Tibial nerve (tissue), 4 donors: ENCODE measurements around the gene ZNF358. TPM values are rescaled to one million over a fixed set of nuclear protein-coding genes. Genes with fewer than 3 reads are reported as not detected.
"Not testable (repeated sequence)": the region's sequence is repeated elsewhere in the genome, so short reads cannot be mapped to it uniquely, and the experiment has no call there.

Experiments used
- DNase-seq, 2 donors: peaks; one replicate each; pipeline ENCODE4 v3.0.0-alpha.2; 2019; ENCODE audit warnings: low spot score in 2 of 2
- H3K27ac ChIP-seq, 4 donors: fragments of 200-600 bp; sonication (generic) in 3 of 4; one replicate each; pipeline ENCODE4 v1.5.1; 2017 to 2019; ENCODE audit warnings: mild to moderate bottlenecking in 1 of 4
- H3K27me3 ChIP-seq, 2 donors: fragments of 200-600 bp; sonication (generic) in 1 of 2; one replicate each; pipeline versions ENCODE4 v1.5.1 to v1.6.0; 2017 to 2019
- H3K36me3 ChIP-seq, 3 donors: fragments of 200-600 bp; sonication (generic); one replicate each; pipeline ENCODE4 v1.5.1; 2018 to 2019
- H3K4me1 ChIP-seq, 4 donors: fragments of 200-600 bp; sonication (generic) in 3 of 4; one replicate each; pipeline ENCODE4 v1.5.1; 2017 to 2019
- H3K4me3 ChIP-seq, 4 donors: fragments of 200-600 bp; sonication (generic) in 3 of 4; one replicate each; pipeline ENCODE4 v1.5.1; 2017 to 2019; ENCODE audit warnings: mild to moderate bottlenecking in 1 of 4, moderate library complexity in 1 of 4
- H3K9me3 ChIP-seq, 4 donors: fragments of 200-600 bp; sonication (generic) in 3 of 4; one replicate each; pipeline ENCODE4 v1.5.1; 2017 to 2019
- EP300 ChIP-seq, 2 donors: sonication (generic); formaldehyde crosslinking; IDR thresholded peaks; one replicate each; pipeline ENCODE4 v1.6.1; 2017; ENCODE audit warnings: antibody characterized with exemption in 2 of 2, mild to moderate bottlenecking in 1 of 2
- POLR2A ChIP-seq, 2 donors: fragments of 450-650 bp; IDR thresholded peaks; one replicate each; pipeline ENCODE4 v1.6.1; 2017; ENCODE audit warnings: antibody characterized with exemption in 2 of 2, mild to moderate bottlenecking in 2 of 2, moderate library complexity in 2 of 2
- WGBS, 2 donors: methylation state at CpG; one replicate each; pipeline ENCODE4 v1.1.5; 2018; 5-methylcytosine and 5-hydroxymethylcytosine counted together
- total RNA-seq, 4 donors: library from RNA; depleted of rRNA; stranded (reverse); fragments of >200 nt; gene quantifications; one replicate each; pipeline ENCODE4 v1.1.0, GENCODE V29; 2016
- TF ChIP-seq, protein P1 (sequence below), 5 experiments: fragments of 200-600 bp in 3 of 5; fragments of 450-650 bp in 2 of 5; sonication (generic) in 3 of 5; IDR thresholded peaks; one replicate each; pipeline ENCODE4 v1.5.1; 2016 to 2019; ENCODE audit warnings: antibody characterized with exemption in 5 of 5, mild to moderate bottlenecking in 3 of 5, moderate library complexity in 2 of 5

Gene ZNF358
- total RNA-seq, 4 donors from 2014 or later, result 40.0 to 84.0 (median 69.2) TPM

- peak in 1 of 2 donors; percentile 69 for DNase-seq
- peak overlapping the region; percentile 80 to 98 (median 92) for H3K27ac ChIP-seq
- peaks cover 0 to 18% (median 7%) of the 10 kb centered on the region in 4 donors for H3K4me1 ChIP-seq
- H3K36me3 ChIP-seq, result peaks cover 0 to 59% (median 7%) of the 10 kb centered on the region in 3 donors
- no peak for TF ChIP-seq EP300 (IDR thresholded peaks at IDR 0.05)
- TF ChIP-seq, protein P1, sequence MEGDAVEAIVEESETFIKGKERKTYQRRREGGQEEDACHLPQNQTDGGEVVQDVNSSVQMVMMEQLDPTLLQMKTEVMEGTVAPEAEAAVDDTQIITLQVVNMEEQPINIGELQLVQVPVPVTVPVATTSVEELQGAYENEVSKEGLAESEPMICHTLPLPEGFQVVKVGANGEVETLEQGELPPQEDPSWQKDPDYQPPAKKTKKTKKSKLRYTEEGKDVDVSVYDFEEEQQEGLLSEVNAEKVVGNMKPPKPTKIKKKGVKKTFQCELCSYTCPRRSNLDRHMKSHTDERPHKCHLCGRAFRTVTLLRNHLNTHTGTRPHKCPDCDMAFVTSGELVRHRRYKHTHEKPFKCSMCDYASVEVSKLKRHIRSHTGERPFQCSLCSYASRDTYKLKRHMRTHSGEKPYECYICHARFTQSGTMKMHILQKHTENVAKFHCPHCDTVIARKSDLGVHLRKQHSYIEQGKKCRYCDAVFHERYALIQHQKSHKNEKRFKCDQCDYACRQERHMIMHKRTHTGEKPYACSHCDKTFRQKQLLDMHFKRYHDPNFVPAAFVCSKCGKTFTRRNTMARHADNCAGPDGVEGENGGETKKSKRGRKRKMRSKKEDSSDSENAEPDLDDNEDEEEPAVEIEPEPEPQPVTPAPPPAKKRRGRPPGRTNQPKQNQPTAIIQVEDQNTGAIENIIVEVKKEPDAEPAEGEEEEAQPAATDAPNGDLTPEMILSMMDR (IDR thresholded peaks at IDR 0.05), result peak in 2 of 5 experiments; percentile 5 to 16
- WGBS, 2 donors, result 0% methylated on average over 22 to 23 of the region's 27 CpGs
- peak overlapping the region; percentile 64 to 92 (median 82) for H3K4me3 ChIP-seq
- H3K27me3 ChIP-seq, result no peaks in the 10 kb centered on the region
- H3K9me3 ChIP-seq, result no peaks in the 10 kb centered on the region
Observed at GRCh38 chr19:7534531-7535046, 18.7 kb downstream of the ZNF358 start.

- TF ChIP-seq EP300 (IDR thresholded peaks at IDR 0.05) (peak; percentile 95 to 96), POLR2A (IDR thresholded peaks at IDR 0.05) (peak; percentile 57 to 77)
- TF ChIP-seq, protein P1 (IDR thresholded peaks at IDR 0.05), result no peak
- H3K27ac ChIP-seq, result peak within 1 kb of the TSS; percentile 80 to 98 (median 92)
- WGBS, 2 donors, result 0 to 1% methylated on average over 31 to 65 of the region's 76 CpGs
- H3K9me3 ChIP-seq, result no peaks in the 10 kb centered on the region
- peaks cover 0 to 18% (median 7%) of the 10 kb centered on the region in 4 donors for H3K4me1 ChIP-seq
- peaks cover 0 to 59% (median 11%) of the 10 kb centered on the region in 3 donors for H3K36me3 ChIP-seq
- H3K27me3 ChIP-seq, result no peaks in the 10 kb centered on the region
- peak; percentile 90 to 95 for DNase-seq
- peak within 1 kb of the TSS; percentile 64 to 92 (median 82) for H3K4me3 ChIP-seq
Observed at GRCh38 chr19:7535047-7535997, 19.4 kb downstream of the ZNF358 start, which contains the start of gene PNPLA6. PNPLA6 (plus strand) TSS chr19:7535717; CDS start chr19:7535789, 72 bp downstream.

- peaks cover 0 to 59% (median 19%) of the 10 kb centered on the region in 3 donors for H3K36me3 ChIP-seq
- 25 to 26% methylated on average over 19 to 26 of the region's 30 CpGs for WGBS, 2 donors
Observed at GRCh38 chr19:7535998-7536695, 20.2 kb downstream of the ZNF358 start.

GRCh38 chr19:7538990-7539389 lies 23.1 kb downstream of the ZNF358 start:
- not testable (repeated sequence) for H3K27ac ChIP-seq, DNase-seq, H3K27me3 ChIP-seq, H3K9me3 ChIP-seq, H3K4me3 ChIP-seq, H3K4me1 ChIP-seq
- WGBS, 2 donors, result 96 to 99% methylated on average over 5 of the region's 5 CpGs
- H3K36me3 ChIP-seq, result peaks cover 0 to 72% (median 19%) of the 10 kb centered on the region in 3 donors

More at GRCh38 chr19:7535998-7536695, 20.2 kb downstream of the ZNF358 start:
- Histone ChIP-seq H3K4me3 (peak overlapping the region; percentile 64 to 92 (median 82)), H3K9me3 (no peaks in the 10 kb centered on the region), H3K27ac (peak overlapping the region; percentile 80 to 98 (median 92)), H3K4me1 (peaks cover 0 to 18% (median 7%) of the 10 kb centered on the region in 4 donors), H3K27me3 (no peaks in the 10 kb centered on the region)
- TF ChIP-seq POLR2A (IDR thresholded peaks at IDR 0.05) (no peak), EP300 (IDR thresholded peaks at IDR 0.05) (no peak)
- TF ChIP-seq, protein P1 (IDR thresholded peaks at IDR 0.05), result no peak
- no peak for DNase-seq

DNA sequence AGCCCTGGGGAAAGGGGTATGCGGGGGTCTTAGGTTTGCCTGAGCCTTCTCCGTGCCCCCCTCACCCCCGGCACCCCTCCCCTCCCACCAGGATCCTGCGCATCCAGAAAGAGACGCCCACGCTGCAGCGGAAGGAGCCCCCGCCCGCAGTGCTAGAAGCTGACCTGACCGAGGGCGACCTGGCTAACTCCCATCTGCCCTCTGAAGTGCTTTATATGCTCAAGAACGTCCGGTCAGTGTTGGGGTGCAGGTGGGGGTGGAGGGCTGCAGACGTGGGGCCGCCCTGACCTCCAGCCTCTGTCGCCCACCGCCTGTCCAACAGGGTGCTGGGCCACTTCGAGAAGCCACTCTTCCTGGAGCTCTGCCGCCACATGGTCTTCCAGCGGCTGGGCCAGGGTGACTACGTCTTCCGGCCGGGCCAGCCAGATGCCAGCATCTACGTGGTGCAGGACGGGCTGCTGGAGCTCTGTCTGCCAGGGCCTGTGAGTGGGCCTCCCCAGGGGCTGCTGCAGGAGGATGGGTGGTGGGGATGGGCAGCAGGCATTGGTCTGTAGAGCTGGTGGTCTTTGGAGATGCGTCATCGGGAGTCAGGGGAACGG lies 24.0 kb downstream of the ZNF358 start:
- TF ChIP-seq POLR2A (IDR thresholded peaks at IDR 0.05) (no peak), EP300 (IDR thresholded peaks at IDR 0.05) (no peak)
- TF ChIP-seq, protein P1 (IDR thresholded peaks at IDR 0.05), result no peak
- Histone ChIP-seq H3K4me1 (peaks cover 0 to 10% (median 4%) of the 10 kb centered on the region in 4 donors), H3K27me3 (no peaks in the 10 kb centered on the region), H3K9me3 (no peaks in the 10 kb centered on the region), H3K36me3 (peaks cover 0 to 82% (median 19%) of the 10 kb centered on the region in 3 donors), H3K27ac (no peak overlapping the region), H3K4me3 (no peak overlapping the region)
- no peak for DNase-seq
- WGBS, 2 donors, result 89 to 93% methylated on average over 25 to 26 of the region's 28 CpGs
